Progenitor cell of endocrine pancreas (in vitro differentiated cells): ENCODE results near the gene GALNTL6. TPM values are rescaled to one million over a fixed set of nuclear protein-coding genes. Genes with fewer than 3 reads are reported as not detected.

Experiments
- DNase-seq: peaks from one replicate; pipeline ENCODE4 v3.0.0; 2021; ENCODE audit warnings: low spot score; ENCODE audit not compliant: unreplicated experiment
- H3K27ac Mint-ChIP-seq: 2 replicates; pipeline ENCODE4 v1.8.0; 2021; ENCODE audit warnings: mild to moderate bottlenecking, moderate library complexity, mixed read lengths
- H3K27me3 Mint-ChIP-seq: 2 replicates; pipeline ENCODE4 v1.8.0; 2021; ENCODE audit warnings: mixed read lengths
- H3K36me3 Mint-ChIP-seq: 2 replicates; pipeline ENCODE4 v1.8.0; 2022; ENCODE audit warnings: mixed read lengths; ENCODE audit not compliant: insufficient read depth
- H3K4me1 Mint-ChIP-seq: 2 replicates; pipeline ENCODE4 v1.8.0; 2021; ENCODE audit warnings: low read depth, mixed read lengths
- H3K4me3 Mint-ChIP-seq: 2 replicates; pipeline ENCODE4 v1.8.0; 2021; ENCODE audit warnings: low read depth, mild to moderate bottlenecking, moderate library complexity, mixed read lengths
- H3K9me3 Mint-ChIP-seq: 2 replicates; pipeline ENCODE4 v1.8.0; 2021; ENCODE audit warnings: low read depth, mixed read lengths
- total RNA-seq: library from RNA; stranded (reverse); gene quantifications from 2 replicates; pipeline ENCODE4 v1.2.1, GENCODE V29; 2021
- TF ChIP-seq, protein P1 (sequence below): fragments of 200-600 bp; sonication (generic); IDR thresholded peaks from one replicate; pipeline ENCODE4 v1.5.0; 2021; ENCODE audit warnings: antibody characterized with exemption, mild to moderate bottlenecking; ENCODE audit not compliant: unreplicated experiment

The GALNTL6 gene
- total RNA-seq, 1 donor from 2014 or later: 0.14 TPM

DNA sequence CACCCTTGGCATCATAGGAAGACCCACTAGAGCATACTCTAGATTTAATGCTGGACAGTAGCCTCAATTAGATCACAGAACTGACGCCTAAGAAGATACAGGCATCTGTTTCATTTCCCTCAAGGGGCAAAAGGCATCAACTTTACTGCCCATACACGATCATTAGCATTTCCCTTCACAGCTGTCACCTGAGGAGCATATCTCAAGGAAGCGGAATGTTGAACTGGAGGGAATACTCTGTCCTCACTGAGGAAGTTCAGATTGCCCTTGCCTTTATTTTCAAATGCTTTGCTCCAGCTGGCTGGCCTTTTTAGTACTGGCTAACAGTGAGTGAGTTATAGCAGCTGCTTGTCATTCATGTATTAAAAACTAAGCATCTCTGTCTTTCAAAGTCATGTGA, 847.0 kb downstream of the GALNTL6 start:
- H3K27me3 Mint-ChIP-seq: no peaks in the 10 kb centered on the region
- H3K27ac Mint-ChIP-seq: no peak overlapping the region
- TF ChIP-seq, protein P1, sequence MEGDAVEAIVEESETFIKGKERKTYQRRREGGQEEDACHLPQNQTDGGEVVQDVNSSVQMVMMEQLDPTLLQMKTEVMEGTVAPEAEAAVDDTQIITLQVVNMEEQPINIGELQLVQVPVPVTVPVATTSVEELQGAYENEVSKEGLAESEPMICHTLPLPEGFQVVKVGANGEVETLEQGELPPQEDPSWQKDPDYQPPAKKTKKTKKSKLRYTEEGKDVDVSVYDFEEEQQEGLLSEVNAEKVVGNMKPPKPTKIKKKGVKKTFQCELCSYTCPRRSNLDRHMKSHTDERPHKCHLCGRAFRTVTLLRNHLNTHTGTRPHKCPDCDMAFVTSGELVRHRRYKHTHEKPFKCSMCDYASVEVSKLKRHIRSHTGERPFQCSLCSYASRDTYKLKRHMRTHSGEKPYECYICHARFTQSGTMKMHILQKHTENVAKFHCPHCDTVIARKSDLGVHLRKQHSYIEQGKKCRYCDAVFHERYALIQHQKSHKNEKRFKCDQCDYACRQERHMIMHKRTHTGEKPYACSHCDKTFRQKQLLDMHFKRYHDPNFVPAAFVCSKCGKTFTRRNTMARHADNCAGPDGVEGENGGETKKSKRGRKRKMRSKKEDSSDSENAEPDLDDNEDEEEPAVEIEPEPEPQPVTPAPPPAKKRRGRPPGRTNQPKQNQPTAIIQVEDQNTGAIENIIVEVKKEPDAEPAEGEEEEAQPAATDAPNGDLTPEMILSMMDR: no peak
- H3K4me1 Mint-ChIP-seq: peaks cover 9% of the 10 kb centered on the region
- H3K9me3 Mint-ChIP-seq: peaks cover 2% of the 10 kb centered on the region
- no peak overlapping the region for H3K4me3 Mint-ChIP-seq
- H3K36me3 Mint-ChIP-seq: no peaks in the 10 kb centered on the region
- DNase-seq: no peak

DNA sequence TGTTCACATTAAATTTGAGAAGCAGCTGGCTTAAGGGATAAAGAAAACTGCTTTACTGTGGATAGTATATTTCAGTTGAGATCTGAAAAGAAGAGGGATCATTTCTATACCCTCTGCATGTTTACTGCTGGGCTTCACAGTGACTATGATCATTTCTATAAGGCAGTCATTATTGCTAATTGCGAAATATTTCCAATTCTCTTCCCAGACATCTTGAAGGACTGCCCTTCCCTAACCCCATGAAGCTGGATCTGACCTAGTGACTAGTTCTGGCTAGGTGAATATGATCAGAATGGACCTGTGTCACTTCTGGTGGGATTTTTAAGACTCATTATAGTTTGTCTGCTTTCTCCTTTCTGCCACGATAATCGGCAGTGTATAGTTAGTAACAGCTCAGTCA, 848.9 kb downstream of the GALNTL6 start:
- no peak overlapping the region for H3K27ac Mint-ChIP-seq
- TF ChIP-seq, protein P1: no peak
- H3K4me3 Mint-ChIP-seq: no peak overlapping the region
- peaks cover 1% of the 10 kb centered on the region for H3K4me1 Mint-ChIP-seq
- H3K27me3 Mint-ChIP-seq: no peaks in the 10 kb centered on the region
- no peaks in the 10 kb centered on the region for H3K36me3 Mint-ChIP-seq
- no peak for DNase-seq
- peaks cover 2% of the 10 kb centered on the region for H3K9me3 Mint-ChIP-seq

DNA sequence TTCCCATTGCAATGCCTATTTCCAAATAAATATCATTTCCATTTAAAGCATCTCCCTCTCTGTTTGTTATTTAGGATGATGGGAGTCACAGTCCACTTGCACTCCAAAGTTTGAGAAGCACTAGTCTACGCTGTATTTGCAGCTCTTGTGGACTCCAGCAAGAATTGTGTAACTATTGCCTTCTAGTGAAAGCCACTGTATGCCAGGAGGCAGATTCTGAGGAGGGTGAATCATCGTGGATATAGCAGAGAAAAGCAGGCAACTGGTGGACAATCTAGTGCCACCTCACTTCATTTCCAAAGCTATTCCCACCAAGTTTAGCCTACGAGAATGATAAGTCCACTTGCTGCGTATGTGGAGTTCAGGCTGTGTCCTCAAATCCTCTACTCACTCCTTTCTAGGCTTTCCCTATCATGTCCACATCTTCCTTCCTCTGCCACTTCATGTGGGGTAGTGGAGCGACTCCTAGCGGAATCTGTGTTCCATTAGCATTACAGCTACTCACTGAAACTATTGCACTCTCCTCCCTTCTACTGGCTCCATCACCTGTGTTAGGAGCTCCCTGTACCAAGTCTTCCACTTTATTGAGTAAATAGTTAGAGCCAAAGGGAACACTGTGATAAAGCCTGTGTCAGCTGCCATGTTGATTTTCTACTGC, 853.6 kb downstream of the GALNTL6 start:
- Mint-ChIP-seq H3K9me3 (peaks cover 3% of the 10 kb centered on the region), H3K4me1 (no peaks in the 10 kb centered on the region), H3K4me3 (no peak overlapping the region), H3K27me3 (no peaks in the 10 kb centered on the region), H3K27ac (no peak overlapping the region), H3K36me3 (no peaks in the 10 kb centered on the region)
- TF ChIP-seq, protein P1: peak; percentile 16
- DNase-seq: no peak

DNA sequence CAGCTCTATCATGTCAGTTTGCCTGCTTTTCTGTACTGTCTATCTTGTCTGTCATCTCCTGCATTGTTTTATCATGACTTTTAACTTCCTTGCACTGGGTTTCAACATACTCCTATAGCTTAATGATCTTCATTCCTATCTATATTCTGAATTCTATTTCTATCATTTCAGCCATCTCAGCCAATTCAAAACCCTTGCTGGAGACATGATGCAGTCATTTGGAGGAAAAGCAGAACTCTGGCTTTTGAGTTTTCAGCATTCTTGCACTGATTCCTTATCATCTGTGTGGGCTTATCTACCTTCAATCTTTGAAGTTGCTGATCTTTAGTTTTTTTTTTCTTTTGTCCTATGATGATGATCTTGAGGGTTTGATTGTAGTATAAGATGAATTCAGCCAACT, 861.6 kb downstream of the GALNTL6 start:
- H3K4me3 Mint-ChIP-seq: no peak overlapping the region

DNA sequence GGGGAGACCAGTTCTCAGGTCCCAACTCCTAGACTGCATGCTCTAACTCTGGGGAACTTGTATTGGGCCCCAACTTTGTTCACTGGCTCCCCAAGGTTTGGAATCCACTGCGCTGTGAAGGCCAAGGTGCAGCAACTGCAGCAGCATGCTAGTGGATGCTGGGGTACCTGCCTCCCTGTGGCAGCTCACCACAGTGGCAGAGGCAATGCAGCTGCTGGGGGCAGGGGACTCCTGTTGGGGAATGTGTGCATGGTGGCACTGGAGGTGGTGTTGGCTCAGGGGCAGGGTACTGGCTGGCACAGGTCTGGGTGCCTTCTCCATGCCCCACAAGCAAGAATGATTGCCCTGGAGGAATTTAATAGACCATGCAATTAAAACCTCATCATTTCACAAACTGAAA, 862.0 kb downstream of the GALNTL6 start:
- Mint-ChIP-seq H3K9me3 (peaks cover 19% of the 10 kb centered on the region), H3K36me3 (no peaks in the 10 kb centered on the region), H3K4me3 (no peak overlapping the region), H3K4me1 (peaks cover 2% of the 10 kb centered on the region), H3K27me3 (no peaks in the 10 kb centered on the region), H3K27ac (no peak overlapping the region)
- TF ChIP-seq, protein P1: no peak
- no peak for DNase-seq

More for the DNA sequence above, 861.6 kb downstream of the GALNTL6 start:
- TF ChIP-seq, protein P1: no peak
- no peaks in the 10 kb centered on the region for H3K27me3 Mint-ChIP-seq
- peaks cover 19% of the 10 kb centered on the region for H3K9me3 Mint-ChIP-seq
- H3K4me1 Mint-ChIP-seq: no peaks in the 10 kb centered on the region
- no peaks in the 10 kb centered on the region for H3K36me3 Mint-ChIP-seq
- no peak for DNase-seq
- H3K27ac Mint-ChIP-seq: no peak overlapping the region
